SK-N-SH (cell line): ENCODE data around the gene CBX6. TPM values are rescaled to one million over a fixed set of nuclear protein-coding genes. Genes with fewer than 3 reads are reported as not detected.

Source experiments
- CTCF ChIA-PET: fragments of 300-600, 350-600 bp; formaldehyde crosslinking; extraction: SDS; loops from one replicate; lab custom pipeline; 2021; lab: Yijun Ruan, JAX
- POLR2A ChIA-PET: fragments of 350-600 bp; sonication (Branson Sonifier 250); formaldehyde crosslinking; extraction: SDS; loops from one replicate; lab custom pipeline; 2020; ENCODE audit warnings: antibody characterized with exemption, inconsistent platforms; lab: Yijun Ruan, JAX
- DNase-seq: peaks from one replicate; pipeline ENCODE4 v3.0.0; 2012
- H2AFZ ChIP-seq: fragments of 200-600 bp; sonication (generic); 2 replicates; pipeline ENCODE4 v1.8.1; 2016; ENCODE audit warnings: antibody characterized with exemption, mild to moderate bottlenecking, low read depth
- H3F3A ChIP-seq: fragments of 200-600 bp; sonication (generic); replicated peaks from 2 replicates; pipeline ENCODE3; 2016; ENCODE audit warnings: antibody characterized with exemption, mild to moderate bottlenecking; ENCODE audit not compliant: insufficient read depth
- H3K27ac ChIP-seq, 2 experiments: fragments of 200-500 bp in 1 of 2; fragments of 200-600 bp in 1 of 2; sonication (Bioruptor generic) in 1 of 2; sonication (generic), shearing (Covaris generic) in 1 of 2; 2 replicates each; pipeline versions ENCODE4 v1.5.1 to v1.6.1; 2014 to 2016; ENCODE audit warnings: low read depth in 2 of 2, inconsistent platforms in 1 of 2, low read length in 1 of 2, mild to moderate bottlenecking in 1 of 2, mixed read lengths in 1 of 2
- H3K27me3 ChIP-seq: fragments of 200-600 bp; sonication (generic), shearing (Covaris generic); 2 replicates; pipeline ENCODE4 v1.6.1; 2016; ENCODE audit warnings: mixed run types; ENCODE audit not compliant: insufficient read depth
- H3K36me3 ChIP-seq, 2 experiments: fragments of 200-500 bp in 1 of 2; fragments of 200-600 bp in 1 of 2; sonication (Bioruptor generic) in 1 of 2; sonication (generic) in 1 of 2; replicated peaks in 1 of 2; 2 replicates each; pipeline versions ENCODE3 to v1.5.1; 2014 to 2016; ENCODE audit warnings: low read length in 1 of 2, mild to moderate bottlenecking in 1 of 2; ENCODE audit not compliant: insufficient read depth in 2 of 2, control insufficient read depth in 1 of 2
- H3K4me1 ChIP-seq, 2 experiments: fragments of 200-500 bp in 1 of 2; fragments of 200-600 bp in 1 of 2; sonication (Bioruptor generic) in 1 of 2; sonication (generic), shearing (Covaris generic) in 1 of 2; 2 replicates each; pipeline versions ENCODE4 v1.5.1 to v1.6.1; 2014 to 2016; ENCODE audit warnings: low read depth in 1 of 2, low read length in 1 of 2, mixed run types in 1 of 2; ENCODE audit not compliant: insufficient read depth in 2 of 2, control insufficient read depth in 1 of 2
- H3K4me2 ChIP-seq: fragments of 200-600 bp; sonication (generic), shearing (Covaris generic); 2 replicates; pipeline ENCODE4 v1.6.1; 2017; ENCODE audit warnings: mixed run types
- H3K4me3 ChIP-seq, 2 experiments: fragments of 200-500 bp in 1 of 2; fragments of 200-600 bp in 1 of 2; sonication (Bioruptor generic) in 1 of 2; sonication (generic), shearing (Covaris generic) in 1 of 2; 2 replicates each; pipeline versions ENCODE4 v1.5.1 to v1.8.1; 2014 to 2016; ENCODE audit warnings: low read depth in 2 of 2, inconsistent platforms in 1 of 2, low read length in 1 of 2, mild to moderate bottlenecking in 1 of 2, mixed read lengths in 1 of 2, moderate library complexity in 1 of 2
- H3K79me2 ChIP-seq: fragments of 200-600 bp; sonication (generic); 2 replicates; pipeline ENCODE4 v1.8.1; 2017; ENCODE audit warnings: mild to moderate bottlenecking; ENCODE audit not compliant: insufficient read depth
- H3K9ac ChIP-seq: fragments of 200-600 bp; sonication (generic); 2 replicates; pipeline ENCODE4 v1.6.1; 2017; ENCODE audit warnings: mixed run types
- H3K9me2 ChIP-seq: fragments of 200-600 bp; sonication (generic); 2 replicates; pipeline ENCODE4 v1.6.1; 2017; ENCODE audit warnings: mixed run types
- H3K9me3 ChIP-seq: fragments of 200-600 bp; sonication (generic); 2 replicates; pipeline ENCODE4 v1.6.1; 2017; ENCODE audit warnings: mixed run types, mild to moderate bottlenecking, moderate library complexity
- H4K20me1 ChIP-seq: fragments of 200-600 bp; sonication (generic); 2 replicates; pipeline ENCODE4 v1.6.1; 2017; ENCODE audit warnings: mild to moderate bottlenecking, mixed run types; ENCODE audit not compliant: insufficient read depth
- ELF1 ChIP-seq: IDR thresholded peaks from 2 replicates; pipeline ENCODE4 v1.4.0; 2012
- EP300 ChIP-seq, 2 experiments: IDR thresholded peaks; 2 replicates each; pipeline versions ENCODE4 v1.4.0 to v1.6.1; 2012; ENCODE audit warnings: borderline replicate concordance in 1 of 2, low read depth in 1 of 2, low read length in 1 of 2
- FOSL2 ChIP-seq: IDR thresholded peaks from 2 replicates; pipeline ENCODE4 v1.4.0; 2012; ENCODE audit warnings: low read depth, mild to moderate bottlenecking, moderate library complexity, borderline replicate concordance
- FOXM1 ChIP-seq: IDR thresholded peaks from 2 replicates; pipeline ENCODE4 v1.4.0; 2012; ENCODE audit warnings: low read depth, mild to moderate bottlenecking
- GABPA ChIP-seq: IDR thresholded peaks from 2 replicates; pipeline ENCODE4 v1.4.0; 2012; ENCODE audit warnings: low read depth, mild to moderate bottlenecking
- IRF3 ChIP-seq: fragments of 150-350 bp; IDR thresholded peaks from 2 replicates; pipeline ENCODE4 v1.6.1; 2016; ENCODE audit warnings: mild to moderate bottlenecking, low read depth, low read length
- MXI1 ChIP-seq: IDR thresholded peaks from 2 replicates; pipeline ENCODE4 v1.6.1; 2012; ENCODE audit warnings: mild to moderate bottlenecking, low read depth, low read length, improper control_type of control experiment
- NFIC ChIP-seq: IDR thresholded peaks from 2 replicates; pipeline ENCODE4 v1.4.0; 2012; ENCODE audit warnings: borderline replicate concordance
- NRF1 ChIP-seq: IDR thresholded peaks from 2 replicates; pipeline ENCODE4 v1.6.1; 2012; ENCODE audit warnings: low read depth, mild to moderate bottlenecking, low read length
- POLR2AphosphoS5 ChIP-seq: IDR thresholded peaks from 2 replicates; pipeline ENCODE4 v1.6.1; 2012; ENCODE audit warnings: low read depth, low read length
- TAF1 ChIP-seq: IDR thresholded peaks from 2 replicates; pipeline ENCODE4 v1.6.1; 2012; ENCODE audit warnings: low read depth, mild to moderate bottlenecking, low read length, moderate library complexity, borderline replicate concordance
- TCF12 ChIP-seq: IDR thresholded peaks from 2 replicates; pipeline ENCODE4 v1.4.0; 2012
- TEAD4 ChIP-seq: IDR thresholded peaks from 2 replicates; pipeline ENCODE4 v1.4.0; 2012; ENCODE audit warnings: mild to moderate bottlenecking, borderline replicate concordance; ENCODE audit not compliant: insufficient read depth
- WGBS: methylation state at CpG from one replicate; pipeline ENCODE4 v1.1.6; 2017; ENCODE audit warnings: low lambda C conversion rate; 5-methylcytosine and 5-hydroxymethylcytosine counted together
- polyA plus RNA-seq, 3 experiments: library from polyadenylated mRNA; depleted of rRNA; stranded (reverse); fragments of >200 nt; gene quantifications; 2 replicates each; pipeline ENCODE4 v1.2.3, GENCODE V29; 2012
- TF ChIP-seq, protein P1 (sequence below): IDR thresholded peaks from 2 replicates; pipeline ENCODE4 v1.6.1; 2012; ENCODE audit warnings: mild to moderate bottlenecking, low read depth, low read length, moderate library complexity
- TF ChIP-seq, protein P2 (sequence below): fragments of 150-350 bp; IDR thresholded peaks from 2 replicates; pipeline ENCODE4 v1.6.1; 2017; ENCODE audit warnings: antibody characterized with exemption, low read length, low read depth, borderline replicate concordance
- TF ChIP-seq, protein P3 (sequence below): fragments of 200-600 bp; sonication (generic); IDR thresholded peaks from 2 replicates; pipeline ENCODE4 v1.6.1; 2017; ENCODE audit warnings: antibody characterized with exemption, mild to moderate bottlenecking, moderate library complexity

Gene CBX6
- polyA plus RNA-seq, 1 of the 3 experiments (the other 2 are of a cell fraction): 5.4 TPM

- ChIA-PET POLR2A (no interaction called here), CTCF (interaction anchor here (1.8 to 2.2 kb wide), 2 partner anchors 28 to 73 kb away, joined by 3 to 12 read pairs; no protein-coding TSS in a partner anchor)
- no peak overlapping the region for H3K4me2 ChIP-seq
- no peaks in the 10 kb centered on the region for H3K36me3 ChIP-seq
- H3K27ac ChIP-seq: no peak overlapping the region
- no peaks in the 10 kb centered on the region for H3F3A ChIP-seq
- no peaks in the 10 kb centered on the region; a peak in 1 of 4 replicates for H3K4me1 ChIP-seq
- H3K9me3 ChIP-seq: no peaks in the 10 kb centered on the region
- H4K20me1 ChIP-seq: no peaks in the 10 kb centered on the region
- DNase-seq: no peak
- no peaks in the 10 kb centered on the region for H3K27me3 ChIP-seq
- no peak overlapping the region for H3K9ac ChIP-seq
- WGBS: 59% methylated on average over 3 of the region's 7 CpGs
- no peaks in the 10 kb centered on the region for H3K79me2 ChIP-seq
- no peak overlapping the region for H2AFZ ChIP-seq
- TF ChIP-seq TAF1 (no peak), FOSL2 (no peak), TEAD4 (no peak), GABPA (no peak), NFIC (no peak), IRF3 (no peak), EP300 (IDR thresholded peaks at IDR 0.05; ENCODE audit: borderline replicate concordance in 1 of 2, low read depth in 1 of 2, low read length in 1 of 2) (no peak), ELF1 (no peak), MXI1 (no peak), NRF1 (no peak), POLR2AphosphoS5 (no peak), TCF12 (no peak), FOXM1 (no peak)
- TF ChIP-seq, protein P1, sequence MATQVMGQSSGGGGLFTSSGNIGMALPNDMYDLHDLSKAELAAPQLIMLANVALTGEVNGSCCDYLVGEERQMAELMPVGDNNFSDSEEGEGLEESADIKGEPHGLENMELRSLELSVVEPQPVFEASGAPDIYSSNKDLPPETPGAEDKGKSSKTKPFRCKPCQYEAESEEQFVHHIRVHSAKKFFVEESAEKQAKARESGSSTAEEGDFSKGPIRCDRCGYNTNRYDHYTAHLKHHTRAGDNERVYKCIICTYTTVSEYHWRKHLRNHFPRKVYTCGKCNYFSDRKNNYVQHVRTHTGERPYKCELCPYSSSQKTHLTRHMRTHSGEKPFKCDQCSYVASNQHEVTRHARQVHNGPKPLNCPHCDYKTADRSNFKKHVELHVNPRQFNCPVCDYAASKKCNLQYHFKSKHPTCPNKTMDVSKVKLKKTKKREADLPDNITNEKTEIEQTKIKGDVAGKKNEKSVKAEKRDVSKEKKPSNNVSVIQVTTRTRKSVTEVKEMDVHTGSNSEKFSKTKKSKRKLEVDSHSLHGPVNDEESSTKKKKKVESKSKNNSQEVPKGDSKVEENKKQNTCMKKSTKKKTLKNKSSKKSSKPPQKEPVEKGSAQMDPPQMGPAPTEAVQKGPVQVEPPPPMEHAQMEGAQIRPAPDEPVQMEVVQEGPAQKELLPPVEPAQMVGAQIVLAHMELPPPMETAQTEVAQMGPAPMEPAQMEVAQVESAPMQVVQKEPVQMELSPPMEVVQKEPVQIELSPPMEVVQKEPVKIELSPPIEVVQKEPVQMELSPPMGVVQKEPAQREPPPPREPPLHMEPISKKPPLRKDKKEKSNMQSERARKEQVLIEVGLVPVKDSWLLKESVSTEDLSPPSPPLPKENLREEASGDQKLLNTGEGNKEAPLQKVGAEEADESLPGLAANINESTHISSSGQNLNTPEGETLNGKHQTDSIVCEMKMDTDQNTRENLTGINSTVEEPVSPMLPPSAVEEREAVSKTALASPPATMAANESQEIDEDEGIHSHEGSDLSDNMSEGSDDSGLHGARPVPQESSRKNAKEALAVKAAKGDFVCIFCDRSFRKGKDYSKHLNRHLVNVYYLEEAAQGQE: no peak
- TF ChIP-seq, protein P2, sequence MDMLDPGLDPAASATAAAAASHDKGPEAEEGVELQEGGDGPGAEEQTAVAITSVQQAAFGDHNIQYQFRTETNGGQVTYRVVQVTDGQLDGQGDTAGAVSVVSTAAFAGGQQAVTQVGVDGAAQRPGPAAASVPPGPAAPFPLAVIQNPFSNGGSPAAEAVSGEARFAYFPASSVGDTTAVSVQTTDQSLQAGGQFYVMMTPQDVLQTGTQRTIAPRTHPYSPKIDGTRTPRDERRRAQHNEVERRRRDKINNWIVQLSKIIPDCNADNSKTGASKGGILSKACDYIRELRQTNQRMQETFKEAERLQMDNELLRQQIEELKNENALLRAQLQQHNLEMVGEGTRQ: no peak
- TF ChIP-seq, protein P3, sequence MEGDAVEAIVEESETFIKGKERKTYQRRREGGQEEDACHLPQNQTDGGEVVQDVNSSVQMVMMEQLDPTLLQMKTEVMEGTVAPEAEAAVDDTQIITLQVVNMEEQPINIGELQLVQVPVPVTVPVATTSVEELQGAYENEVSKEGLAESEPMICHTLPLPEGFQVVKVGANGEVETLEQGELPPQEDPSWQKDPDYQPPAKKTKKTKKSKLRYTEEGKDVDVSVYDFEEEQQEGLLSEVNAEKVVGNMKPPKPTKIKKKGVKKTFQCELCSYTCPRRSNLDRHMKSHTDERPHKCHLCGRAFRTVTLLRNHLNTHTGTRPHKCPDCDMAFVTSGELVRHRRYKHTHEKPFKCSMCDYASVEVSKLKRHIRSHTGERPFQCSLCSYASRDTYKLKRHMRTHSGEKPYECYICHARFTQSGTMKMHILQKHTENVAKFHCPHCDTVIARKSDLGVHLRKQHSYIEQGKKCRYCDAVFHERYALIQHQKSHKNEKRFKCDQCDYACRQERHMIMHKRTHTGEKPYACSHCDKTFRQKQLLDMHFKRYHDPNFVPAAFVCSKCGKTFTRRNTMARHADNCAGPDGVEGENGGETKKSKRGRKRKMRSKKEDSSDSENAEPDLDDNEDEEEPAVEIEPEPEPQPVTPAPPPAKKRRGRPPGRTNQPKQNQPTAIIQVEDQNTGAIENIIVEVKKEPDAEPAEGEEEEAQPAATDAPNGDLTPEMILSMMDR: no peak
- TF ChIP-seq, all 33 proteins: peak for 0
- no peak overlapping the region for H3K4me3 ChIP-seq
- H3K9me2 ChIP-seq: no peaks in the 10 kb centered on the region
Measured at GRCh38 chr22:38841211-38841610, 30.8 kb downstream of the CBX6 start.
